Activated CD8-positive, alpha-beta T cell treated with anti-CD3 and anti-CD28 coated beads for 36 hours (primary cell): Measurements from ENCODE around the gene CEP120. TPM values are rescaled to one million over a fixed set of nuclear protein-coding genes. Genes with fewer than 3 reads are reported as not detected.
A peak's percentile ranks its signal among the peaks of the same experiment; 100 is the strongest.

Source experiments
- ATAC-seq: fragments of 200-7000 bp; cut with Tn5 transposase; one replicate; pipeline ENCODE4 v1.10.0; 2021; ENCODE audit warnings: mild to moderate bottlenecking, moderate library complexity
- CTCF ChIA-PET: fragments of 350-600 bp; sonication (Branson Sonifier 250); formaldehyde crosslinking; loops from one replicate; lab custom pipeline; 2021; ENCODE audit warnings: antibody characterized with exemption; lab: Charles Lee
- POLR2A ChIA-PET: fragments of 350-600 bp; sonication (Branson Sonifier 250); formaldehyde crosslinking; loops from one replicate; lab custom pipeline; 2021; ENCODE audit warnings: antibody characterized with exemption; lab: Charles Lee
- DNase-seq: peaks from one replicate; pipeline ENCODE4 v3.0.0-alpha.2; 2020
- H3K27ac Mint-ChIP-seq: one replicate; pipeline ENCODE4 v1.8.0; 2021; ENCODE audit warnings: mild to moderate bottlenecking, mixed read lengths
- H3K27me3 Mint-ChIP-seq: one replicate; pipeline ENCODE4 v1.8.0; 2021; ENCODE audit warnings: mixed read lengths
- H3K36me3 Mint-ChIP-seq: one replicate; pipeline ENCODE4 v1.8.0; 2021; ENCODE audit warnings: low read depth, mixed read lengths
- H3K4me1 Mint-ChIP-seq: one replicate; pipeline ENCODE4 v1.8.0; 2021; ENCODE audit warnings: low read depth, mixed read lengths
- H3K4me3 Mint-ChIP-seq: one replicate; pipeline ENCODE4 v1.8.0; 2021; ENCODE audit warnings: mild to moderate bottlenecking, moderate library complexity, mixed read lengths
- H3K9me3 Mint-ChIP-seq: one replicate; pipeline ENCODE4 v1.8.0; 2021; ENCODE audit warnings: mixed read lengths
- intact Hi-C: fragments of 100-400 bp; cut with micrococcal nuclease; formaldehyde crosslinking; loops from one replicate; pipeline ENCODE4 v1.10.0; 2022
- total RNA-seq, 2 experiments: library from RNA; stranded (reverse); gene quantifications; one replicate each; pipeline ENCODE4 v1.2.3, GENCODE V29; 2021
- TF ChIP-seq, protein P1 (sequence below): fragments of 200-600 bp; IDR thresholded peaks from one replicate; pipeline ENCODE4 v1.8.0; 2022; ENCODE audit warnings: antibody characterized with exemption, mild to moderate bottlenecking

The CEP120 gene
- total RNA-seq, 2 experiments from 2014 or later = 22.6 to 28.3 TPM

DNA sequence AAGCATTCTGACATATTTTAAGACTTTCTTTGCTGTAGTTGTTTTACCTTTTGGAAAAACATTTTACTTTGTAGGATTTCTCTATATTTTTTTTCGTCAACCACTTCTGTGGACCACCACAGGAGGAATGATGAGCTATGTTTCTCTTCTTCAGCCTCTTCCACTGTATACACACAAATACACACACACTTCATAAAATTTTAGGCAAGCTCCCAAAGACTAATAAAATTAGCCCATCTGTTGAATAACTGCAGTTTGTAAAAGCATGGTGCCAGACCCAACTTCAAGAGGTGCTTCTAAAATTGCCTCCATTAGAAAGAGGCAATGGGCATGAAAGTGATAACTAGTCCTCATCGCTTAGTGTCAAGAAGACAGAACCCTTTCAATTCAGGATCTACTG lies 4.1 kb upstream of the CEP120 start:
- Mint-ChIP-seq H3K4me1 (peaks cover 21% of the 10 kb centered on the region), H3K9me3 (no peaks in the 10 kb centered on the region), H3K27ac (no peak overlapping the region), H3K36me3 (no peaks in the 10 kb centered on the region), H3K4me3 (no peak overlapping the region), H3K27me3 (no peaks in the 10 kb centered on the region)
- ATAC-seq = no peak
- DNase-seq = no peak
- TF ChIP-seq, protein P1, sequence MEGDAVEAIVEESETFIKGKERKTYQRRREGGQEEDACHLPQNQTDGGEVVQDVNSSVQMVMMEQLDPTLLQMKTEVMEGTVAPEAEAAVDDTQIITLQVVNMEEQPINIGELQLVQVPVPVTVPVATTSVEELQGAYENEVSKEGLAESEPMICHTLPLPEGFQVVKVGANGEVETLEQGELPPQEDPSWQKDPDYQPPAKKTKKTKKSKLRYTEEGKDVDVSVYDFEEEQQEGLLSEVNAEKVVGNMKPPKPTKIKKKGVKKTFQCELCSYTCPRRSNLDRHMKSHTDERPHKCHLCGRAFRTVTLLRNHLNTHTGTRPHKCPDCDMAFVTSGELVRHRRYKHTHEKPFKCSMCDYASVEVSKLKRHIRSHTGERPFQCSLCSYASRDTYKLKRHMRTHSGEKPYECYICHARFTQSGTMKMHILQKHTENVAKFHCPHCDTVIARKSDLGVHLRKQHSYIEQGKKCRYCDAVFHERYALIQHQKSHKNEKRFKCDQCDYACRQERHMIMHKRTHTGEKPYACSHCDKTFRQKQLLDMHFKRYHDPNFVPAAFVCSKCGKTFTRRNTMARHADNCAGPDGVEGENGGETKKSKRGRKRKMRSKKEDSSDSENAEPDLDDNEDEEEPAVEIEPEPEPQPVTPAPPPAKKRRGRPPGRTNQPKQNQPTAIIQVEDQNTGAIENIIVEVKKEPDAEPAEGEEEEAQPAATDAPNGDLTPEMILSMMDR = no peak
- ChIA-PET CTCF (interaction anchor here (1.3 to 1.6 kb wide), 3 partner anchors 9 to 183 kb away, joined by 4 to 5 read pairs (median 4); no protein-coding TSS in a partner anchor), POLR2A (interaction anchor here (1.2 kb wide), 1 partner anchor 11 kb away, joined by 5 read pairs; no protein-coding TSS in a partner anchor)
- intact Hi-C loops = no loop called here

DNA sequence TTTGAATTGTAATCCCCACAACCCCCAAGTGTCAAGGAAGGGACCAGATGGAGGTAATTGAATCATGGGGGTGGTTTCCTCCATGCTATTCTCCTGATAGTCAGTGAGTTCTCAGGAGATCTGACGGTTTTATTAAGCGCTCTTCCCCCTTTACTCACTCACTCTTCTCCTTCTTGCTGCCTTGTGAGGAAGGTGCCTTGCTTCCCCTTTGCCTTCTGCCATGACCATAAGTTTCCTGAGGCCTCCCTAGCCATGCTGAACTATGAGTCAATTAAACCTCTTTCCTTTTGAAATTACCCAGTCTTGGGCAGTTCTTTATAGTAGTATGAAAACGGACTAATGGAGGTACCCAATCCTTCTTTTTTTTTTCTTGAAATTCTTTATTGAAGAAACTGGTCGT lies 2.2 kb upstream of the CEP120 start:
- POLR2A ChIA-PET = interaction anchor here (2.6 to 4.8 kb wide), 2 partner anchors 13 to 88 kb away, joined by 14 to 64 read pairs; partner anchors contain the start of gene CSNK1G3
- no peaks in the 10 kb centered on the region for H3K9me3 Mint-ChIP-seq
- no peak overlapping the region for H3K27ac Mint-ChIP-seq
- TF ChIP-seq, protein P1 = no peak
- no peaks in the 10 kb centered on the region for H3K27me3 Mint-ChIP-seq
- H3K4me1 Mint-ChIP-seq = peaks cover 21% of the 10 kb centered on the region
- intact Hi-C loops = no loop called here
- CTCF ChIA-PET = interaction anchor here (0.7 to 3.1 kb wide), 2 partner anchors 15 to 87 kb away, joined by 3 to 21 read pairs; no protein-coding TSS in a partner anchor
- H3K36me3 Mint-ChIP-seq = no peaks in the 10 kb centered on the region
- DNase-seq = no peak
- ATAC-seq = no peak
- no peak overlapping the region for H3K4me3 Mint-ChIP-seq

DNA sequence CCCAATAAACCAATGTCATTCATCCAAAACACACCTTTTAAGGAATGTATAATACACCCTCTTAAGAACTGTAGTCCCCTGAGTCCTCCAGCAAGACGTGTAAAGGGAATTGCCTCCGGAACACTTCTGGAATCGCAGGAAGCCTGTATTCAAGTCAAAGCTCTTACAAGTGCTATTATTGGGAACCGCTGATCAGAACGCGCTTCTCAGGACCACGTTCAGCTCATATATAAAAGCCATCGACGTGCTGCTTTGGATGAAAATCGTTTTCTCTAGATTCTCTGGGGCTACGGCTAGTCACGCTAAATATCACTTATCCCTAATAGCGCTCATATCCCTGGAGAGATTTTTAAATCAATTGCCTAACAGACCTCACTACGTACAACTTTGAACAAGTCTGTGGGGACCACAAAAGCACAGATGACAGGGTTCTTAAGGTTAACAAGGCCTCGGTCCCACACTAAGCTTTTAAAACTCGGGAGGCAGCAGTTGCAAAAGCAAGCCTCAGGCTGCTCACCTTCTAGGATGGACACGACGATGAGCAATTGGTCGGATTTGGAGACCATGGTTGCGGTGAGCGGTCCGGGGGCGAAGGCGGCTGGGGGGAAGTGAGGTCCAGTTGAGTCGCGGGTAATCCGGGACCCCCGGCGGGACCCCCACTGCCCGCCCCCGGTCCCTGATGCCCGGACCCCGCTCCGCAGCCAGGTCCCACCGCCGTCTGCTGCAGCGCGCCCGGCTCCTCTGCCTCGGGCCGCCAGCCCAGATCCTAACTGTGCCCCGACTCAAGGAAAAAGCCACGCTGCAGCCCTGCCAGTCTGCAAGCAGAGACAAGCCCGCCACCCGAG lies 548 bp downstream of the CEP120 start:
- H3K4me1 Mint-ChIP-seq = peaks cover 19% of the 10 kb centered on the region
- POLR2A ChIA-PET = interaction anchor here (0.5 to 4.8 kb wide), 26 partner anchors 7 to 649 kb away, joined by 3 to 64 read pairs (median 5); partner anchors contain the start of gene CSNK1G3
- no peak overlapping the region for H3K4me3 Mint-ChIP-seq
- no peaks in the 10 kb centered on the region for H3K9me3 Mint-ChIP-seq
- no peaks in the 10 kb centered on the region for H3K27me3 Mint-ChIP-seq
- DNase-seq (peak; percentile 31), ATAC-seq (no peak)
- TF ChIP-seq, protein P1 = no peak
- H3K36me3 Mint-ChIP-seq = peaks cover 12% of the 10 kb centered on the region
- H3K27ac Mint-ChIP-seq = no peak overlapping the region
- CTCF ChIA-PET = interaction anchor here (0.6 to 3.1 kb wide), 36 partner anchors 11 to 194 kb away, joined by 3 to 27 read pairs (median 5); partner anchors contain the start of gene CSNK1G3
- intact Hi-C loops = loop anchor here (5.0 kb wide), 3 partner anchors 90 to 190 kb away; partner anchors contain the start of gene CSNK1G3

DNA sequence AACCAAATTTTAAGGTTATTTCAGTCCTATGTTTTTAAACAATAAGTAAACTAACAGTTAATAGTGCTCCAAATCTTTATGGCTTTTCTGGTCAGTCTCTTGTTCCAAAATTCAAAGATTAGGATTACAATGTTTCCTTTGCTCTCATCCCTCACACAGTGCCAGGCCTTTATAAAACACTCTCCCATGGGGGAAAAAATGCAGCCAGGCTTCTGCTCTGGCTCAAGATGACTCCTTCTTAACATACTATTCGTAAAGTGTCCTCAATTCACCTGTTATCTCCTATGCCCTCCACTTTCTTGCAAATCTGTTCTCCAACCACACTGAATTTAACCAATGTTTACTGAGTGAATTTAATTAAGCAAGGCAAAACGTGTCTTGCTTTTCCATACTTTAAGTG lies 1.4 kb downstream of the CEP120 start:
- Mint-ChIP-seq H3K36me3 (peaks cover 16% of the 10 kb centered on the region), H3K4me1 (peaks cover 21% of the 10 kb centered on the region), H3K27ac (no peak overlapping the region), H3K9me3 (no peaks in the 10 kb centered on the region), H3K27me3 (no peaks in the 10 kb centered on the region), H3K4me3 (no peak overlapping the region)
- ChIA-PET CTCF (interaction anchor here (0.9 to 2.8 kb wide), 6 partner anchors 17 to 189 kb away, joined by 3 to 27 read pairs (median 4); no protein-coding TSS in a partner anchor), POLR2A (interaction anchor here (0.7 to 4.8 kb wide), 9 partner anchors 10 to 192 kb away, joined by 3 to 64 read pairs (median 7); partner anchors contain the start of gene CSNK1G3)
- ATAC-seq (no peak), DNase-seq (no peak)
- intact Hi-C loops = loop anchor here (5.0 kb wide), 3 partner anchors 91 to 191 kb away; partner anchors contain the start of gene CSNK1G3
- TF ChIP-seq, protein P1 = no peak
